ENCODE measurements around the gene GPC3. TPM values are rescaled to one million over a fixed set of nuclear protein-coding genes. Genes with fewer than 3 reads are reported as not detected.
A peak's percentile ranks its signal among the peaks of the same experiment; 100 is the strongest.
"Not testable (repeated sequence)": the region's sequence is repeated elsewhere in the genome, so short reads cannot be mapped to it uniquely, and the experiment has no call there.

Gene GPC3
- polyA plus RNA-seq, 1 donor: 75.8 TPM

- no peaks in the 10 kb centered on the region for H3K27me3 ChIP-seq (ENCODE audit: control insufficient read depth, insufficient read depth, low read length)
- H3K36me3 ChIP-seq (ENCODE audit: control insufficient read depth, insufficient read depth, low read length): no peaks in the 10 kb centered on the region
- no peak overlapping the region for H3K27ac ChIP-seq (ENCODE audit: low read length)
- H3K4me3 ChIP-seq (ENCODE audit: low read length): no peak overlapping the region
- no peaks in the 10 kb centered on the region for H3K9me3 ChIP-seq (ENCODE audit: control insufficient read depth, low read depth, low read length)
- H3K4me1 ChIP-seq (ENCODE audit: control insufficient read depth, insufficient read depth, low read length): peaks cover 30% of the 10 kb centered on the region
- 0% methylated on average over 1 of the region's 3 CpGs for WGBS (ENCODE audit: insufficient coverage, low lambda C conversion rate)
- DNase-seq: no peak
Measured at GRCh38 chrX:133789829-133790228, 195.6 kb downstream of the GPC3 start.

GRCh38 chrX:133786382-133786781 lies 199.0 kb downstream of the GPC3 start:
- Histone ChIP-seq H3K36me3 (ENCODE audit: control insufficient read depth, insufficient read depth, low read length) (no peaks in the 10 kb centered on the region), H3K4me1 (ENCODE audit: control insufficient read depth, insufficient read depth, low read length) (peaks cover 30% of the 10 kb centered on the region), H3K27ac (ENCODE audit: low read length) (no peak overlapping the region), H3K9me3 (ENCODE audit: control insufficient read depth, low read depth, low read length) (no peaks in the 10 kb centered on the region), H3K27me3 (ENCODE audit: control insufficient read depth, insufficient read depth, low read length) (no peaks in the 10 kb centered on the region), H3K4me3 (ENCODE audit: low read length) (no peak overlapping the region)
- 100% methylated on average over 1 of the region's 8 CpGs for WGBS (ENCODE audit: insufficient coverage, low lambda C conversion rate)
- no peak for DNase-seq

GRCh38 chrX:133783274-133783673 lies 202.1 kb downstream of the GPC3 start:
- Histone ChIP-seq H3K9me3 (ENCODE audit: control insufficient read depth, low read depth, low read length) (no peaks in the 10 kb centered on the region), H3K27me3 (ENCODE audit: control insufficient read depth, insufficient read depth, low read length) (no peaks in the 10 kb centered on the region), H3K27ac (ENCODE audit: low read length) (peak overlapping the region; percentile 28), H3K36me3 (ENCODE audit: control insufficient read depth, insufficient read depth, low read length) (no peaks in the 10 kb centered on the region), H3K4me1 (ENCODE audit: control insufficient read depth, insufficient read depth, low read length) (peaks cover 27% of the 10 kb centered on the region), H3K4me3 (ENCODE audit: low read length) (no peak overlapping the region)
- WGBS (ENCODE audit: insufficient coverage, low lambda C conversion rate): no CpG with 5 or more reads among the region's 2 CpGs
- DNase-seq: peak; percentile 4 to 34

DNA sequence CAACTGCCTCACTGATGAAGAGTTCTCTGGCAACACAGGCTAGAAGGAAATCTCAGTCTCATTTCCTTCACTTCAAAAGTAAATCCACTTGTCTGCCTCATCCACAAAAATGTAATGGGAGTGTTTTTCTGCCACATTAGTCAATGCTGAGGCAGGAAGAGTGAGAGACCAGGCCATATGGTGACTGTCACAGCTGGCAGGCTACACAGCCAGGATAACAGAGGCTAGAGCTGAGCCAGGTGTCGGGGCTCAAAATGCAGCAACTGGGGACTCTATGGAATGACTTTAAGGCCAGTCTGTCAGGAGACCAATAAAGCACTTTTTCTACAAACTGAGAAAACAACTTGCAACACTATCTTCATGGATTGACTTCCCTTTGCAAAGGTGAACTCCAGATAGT lies 204.2 kb downstream of the GPC3 start:
- Histone ChIP-seq H3K4me3 (ENCODE audit: low read length) (no peak overlapping the region), H3K4me1 (ENCODE audit: control insufficient read depth, insufficient read depth, low read length) (peaks cover 12% of the 10 kb centered on the region), H3K27me3 (ENCODE audit: control insufficient read depth, insufficient read depth, low read length) (no peaks in the 10 kb centered on the region), H3K36me3 (ENCODE audit: control insufficient read depth, insufficient read depth, low read length) (no peaks in the 10 kb centered on the region), H3K9me3 (ENCODE audit: control insufficient read depth, low read depth, low read length) (no peaks in the 10 kb centered on the region), H3K27ac (ENCODE audit: low read length) (no peak overlapping the region)
- no peak for DNase-seq
- no CpG with 5 or more reads among the region's 1 CpG for WGBS (ENCODE audit: insufficient coverage, low lambda C conversion rate)

GRCh38 chrX:133776072-133776471 lies 209.3 kb downstream of the GPC3 start:
- Histone ChIP-seq H3K27ac (ENCODE audit: low read length) (no peak overlapping the region), H3K4me1 (ENCODE audit: control insufficient read depth, insufficient read depth, low read length) (no peaks in the 10 kb centered on the region)
- no CpG with 5 or more reads among the region's 7 CpGs for WGBS (ENCODE audit: insufficient coverage, low lambda C conversion rate)

DNA sequence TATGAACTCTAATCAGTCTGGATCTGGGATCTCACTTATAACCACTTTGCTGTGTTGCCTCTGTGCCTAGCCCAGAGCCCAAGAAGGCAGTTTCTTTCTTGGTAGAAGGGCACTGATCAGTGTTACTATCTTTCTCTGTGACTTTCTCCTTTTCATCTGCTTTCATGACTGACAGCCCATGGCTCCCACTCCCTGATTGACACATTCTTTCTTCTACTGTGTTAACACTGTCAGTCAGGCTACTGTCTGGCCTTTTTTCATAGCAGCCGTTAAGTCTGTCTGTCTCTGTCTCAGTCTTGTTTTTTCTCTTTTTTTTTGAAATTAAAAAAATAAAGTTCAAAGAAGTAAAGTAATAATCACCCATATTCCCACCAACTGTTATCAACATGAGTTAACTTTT lies 210.6 kb downstream of the GPC3 start:
- DNase-seq: no peak
- Histone ChIP-seq H3K27me3 (ENCODE audit: control insufficient read depth, insufficient read depth, low read length) (no peaks in the 10 kb centered on the region), H3K4me3 (ENCODE audit: low read length) (no peak overlapping the region), H3K4me1 (ENCODE audit: control insufficient read depth, insufficient read depth, low read length) (no peaks in the 10 kb centered on the region), H3K36me3 (ENCODE audit: control insufficient read depth, insufficient read depth, low read length) (no peaks in the 10 kb centered on the region), H3K27ac (ENCODE audit: low read length) (no peak overlapping the region), H3K9me3 (ENCODE audit: control insufficient read depth, low read depth, low read length) (no peaks in the 10 kb centered on the region)
- no CpG with 5 or more reads among the region's 1 CpG for WGBS (ENCODE audit: insufficient coverage, low lambda C conversion rate)

More at GRCh38 chrX:133776072-133776471, 209.3 kb downstream of the GPC3 start:
- no peak overlapping the region for H3K4me3 ChIP-seq (ENCODE audit: low read length)
- H3K27me3 ChIP-seq (ENCODE audit: control insufficient read depth, insufficient read depth, low read length): no peaks in the 10 kb centered on the region
- no peaks in the 10 kb centered on the region for H3K36me3 ChIP-seq (ENCODE audit: control insufficient read depth, insufficient read depth, low read length)
- no peak for DNase-seq
- no peaks in the 10 kb centered on the region for H3K9me3 ChIP-seq (ENCODE audit: control insufficient read depth, low read depth, low read length)

DNA sequence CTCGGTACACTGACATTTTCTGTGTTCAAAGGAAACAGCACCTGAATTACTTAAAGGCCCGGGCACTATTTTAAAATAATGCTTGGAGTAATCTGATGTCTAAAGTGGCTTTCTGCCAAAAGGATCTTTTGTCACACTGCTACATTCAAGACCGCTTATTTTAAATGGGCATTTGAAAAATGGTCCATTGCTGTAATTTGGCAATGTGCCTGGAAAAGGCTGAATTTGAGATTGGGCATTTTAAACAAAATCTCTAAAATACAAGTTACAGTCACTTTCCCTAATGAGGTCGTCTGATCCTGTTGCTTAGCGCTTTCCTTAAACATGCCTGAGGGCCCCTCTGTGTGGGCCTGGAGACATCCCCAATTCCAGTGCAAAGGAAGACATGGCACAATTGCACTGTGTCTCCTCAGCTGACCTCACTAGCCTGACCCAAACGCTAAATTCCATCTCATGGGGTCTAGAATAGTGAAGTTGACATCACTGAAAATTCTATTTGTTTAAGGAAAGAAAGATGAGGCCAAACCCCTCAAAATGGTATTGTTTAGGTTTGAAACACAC lies 214.2 kb downstream of the GPC3 start:
- Histone ChIP-seq H3K4me3 (ENCODE audit: low read length) (no peak overlapping the region), H3K9me3 (ENCODE audit: control insufficient read depth, low read depth, low read length) (no peaks in the 10 kb centered on the region), H3K27ac (ENCODE audit: low read length) (no peak overlapping the region), H3K27me3 (ENCODE audit: control insufficient read depth, insufficient read depth, low read length) (no peaks in the 10 kb centered on the region), H3K36me3 (ENCODE audit: control insufficient read depth, insufficient read depth, low read length) (no peaks in the 10 kb centered on the region), H3K4me1 (ENCODE audit: control insufficient read depth, insufficient read depth, low read length) (no peaks in the 10 kb centered on the region)
- WGBS (ENCODE audit: insufficient coverage, low lambda C conversion rate): no CpG with 5 or more reads among the region's 6 CpGs
- DNase-seq: no peak

GRCh38 chrX:133762976-133763548 lies 222.3 kb downstream of the GPC3 start:
- H3K27ac ChIP-seq (ENCODE audit: low read length); DNase-seq; H3K4me1 ChIP-seq (ENCODE audit: control insufficient read depth, insufficient read depth, low read length); H3K9me3 ChIP-seq (ENCODE audit: control insufficient read depth, low read depth, low read length); H3K4me3 ChIP-seq (ENCODE audit: low read length); H3K27me3 ChIP-seq (ENCODE audit: control insufficient read depth, insufficient read depth, low read length); H3K36me3 ChIP-seq (ENCODE audit: control insufficient read depth, insufficient read depth, low read length): not testable (repeated sequence)
- WGBS (ENCODE audit: insufficient coverage, low lambda C conversion rate): no CpG with 5 or more reads among the region's 7 CpGs

DNA sequence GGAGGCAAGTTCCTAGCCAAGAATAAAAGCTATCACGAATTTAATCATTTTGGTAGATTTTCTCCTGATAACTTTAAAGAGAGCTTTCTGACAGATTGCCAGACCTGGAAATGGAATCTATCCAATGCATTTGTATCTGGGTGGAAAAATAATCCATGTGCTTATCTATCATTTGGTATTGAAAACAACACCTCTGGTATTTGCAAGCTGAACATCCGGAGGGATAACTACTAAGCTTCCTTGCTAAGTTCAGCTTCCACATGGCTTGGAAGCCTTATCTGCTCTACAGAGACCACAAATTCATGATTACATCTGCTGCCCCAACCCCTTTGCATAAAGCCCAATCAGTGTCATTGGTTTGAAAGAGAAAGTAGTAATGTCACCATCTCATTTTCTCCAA lies 230.7 kb downstream of the GPC3 start:
- DNase-seq: no peak
- WGBS (ENCODE audit: insufficient coverage, low lambda C conversion rate): no CpG with 5 or more reads among the region's 2 CpGs
- no peak overlapping the region for H3K27ac ChIP-seq (ENCODE audit: low read length)
- no peak overlapping the region for H3K4me3 ChIP-seq (ENCODE audit: low read length)
- no peaks in the 10 kb centered on the region for H3K36me3 ChIP-seq (ENCODE audit: control insufficient read depth, insufficient read depth, low read length)
- no peaks in the 10 kb centered on the region for H3K4me1 ChIP-seq (ENCODE audit: control insufficient read depth, insufficient read depth, low read length)
- H3K9me3 ChIP-seq (ENCODE audit: control insufficient read depth, low read depth, low read length): no peaks in the 10 kb centered on the region
- H3K27me3 ChIP-seq (ENCODE audit: control insufficient read depth, insufficient read depth, low read length): no peaks in the 10 kb centered on the region

GRCh38 chrX:133749951-133750350 lies 235.4 kb downstream of the GPC3 start:
- no CpG with 5 or more reads among the region's 4 CpGs for WGBS (ENCODE audit: insufficient coverage, low lambda C conversion rate)

GRCh38 chrX:133749370-133749769 lies 236.0 kb downstream of the GPC3 start:
- Histone ChIP-seq H3K27ac (ENCODE audit: low read length) (no peak overlapping the region), H3K9me3 (ENCODE audit: control insufficient read depth, low read depth, low read length) (no peaks in the 10 kb centered on the region), H3K36me3 (ENCODE audit: control insufficient read depth, insufficient read depth, low read length) (no peaks in the 10 kb centered on the region), H3K27me3 (ENCODE audit: control insufficient read depth, insufficient read depth, low read length) (no peaks in the 10 kb centered on the region), H3K4me3 (ENCODE audit: low read length) (no peak overlapping the region), H3K4me1 (ENCODE audit: control insufficient read depth, insufficient read depth, low read length) (no peaks in the 10 kb centered on the region)
- no CpG with 5 or more reads among the region's 4 CpGs for WGBS (ENCODE audit: insufficient coverage, low lambda C conversion rate)
- DNase-seq: no peak

More at GRCh38 chrX:133749951-133750350, 235.4 kb downstream of the GPC3 start:
- Histone ChIP-seq H3K27me3 (ENCODE audit: control insufficient read depth, insufficient read depth, low read length) (no peaks in the 10 kb centered on the region), H3K27ac (ENCODE audit: low read length) (no peak overlapping the region), H3K4me1 (ENCODE audit: control insufficient read depth, insufficient read depth, low read length) (no peaks in the 10 kb centered on the region), H3K36me3 (ENCODE audit: control insufficient read depth, insufficient read depth, low read length) (no peaks in the 10 kb centered on the region), H3K9me3 (ENCODE audit: control insufficient read depth, low read depth, low read length) (no peaks in the 10 kb centered on the region), H3K4me3 (ENCODE audit: low read length) (no peak overlapping the region)
- DNase-seq: no peak
